ENCODE data around the gene PNPLA3.

PNPLA3 gene

DNA sequence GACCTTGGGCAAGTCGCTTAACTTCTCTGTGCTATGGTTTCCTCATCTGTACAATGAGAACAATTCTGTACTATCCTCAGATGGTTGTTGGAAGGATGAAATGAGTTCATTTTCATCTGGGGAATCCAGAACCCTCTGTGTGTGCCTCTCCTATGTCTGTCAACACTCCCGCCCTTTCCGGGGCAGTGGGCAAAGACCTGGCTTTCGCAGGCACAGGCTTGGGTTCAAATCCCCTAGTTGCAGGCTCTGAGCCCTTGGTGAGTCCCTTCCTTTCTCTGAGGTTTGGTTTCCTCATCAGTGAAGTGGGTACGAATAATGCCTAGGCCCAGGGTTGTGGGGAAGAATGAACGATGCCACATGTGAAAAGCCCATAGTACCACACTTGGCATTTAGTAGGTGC, 37.8 kb upstream of the PNPLA3 start:
- H3K4me3 ChIP-seq (replicated peaks; ENCODE audit: low read depth, low read length) = no peak overlapping the region
- TF ChIP-seq, protein P1, sequence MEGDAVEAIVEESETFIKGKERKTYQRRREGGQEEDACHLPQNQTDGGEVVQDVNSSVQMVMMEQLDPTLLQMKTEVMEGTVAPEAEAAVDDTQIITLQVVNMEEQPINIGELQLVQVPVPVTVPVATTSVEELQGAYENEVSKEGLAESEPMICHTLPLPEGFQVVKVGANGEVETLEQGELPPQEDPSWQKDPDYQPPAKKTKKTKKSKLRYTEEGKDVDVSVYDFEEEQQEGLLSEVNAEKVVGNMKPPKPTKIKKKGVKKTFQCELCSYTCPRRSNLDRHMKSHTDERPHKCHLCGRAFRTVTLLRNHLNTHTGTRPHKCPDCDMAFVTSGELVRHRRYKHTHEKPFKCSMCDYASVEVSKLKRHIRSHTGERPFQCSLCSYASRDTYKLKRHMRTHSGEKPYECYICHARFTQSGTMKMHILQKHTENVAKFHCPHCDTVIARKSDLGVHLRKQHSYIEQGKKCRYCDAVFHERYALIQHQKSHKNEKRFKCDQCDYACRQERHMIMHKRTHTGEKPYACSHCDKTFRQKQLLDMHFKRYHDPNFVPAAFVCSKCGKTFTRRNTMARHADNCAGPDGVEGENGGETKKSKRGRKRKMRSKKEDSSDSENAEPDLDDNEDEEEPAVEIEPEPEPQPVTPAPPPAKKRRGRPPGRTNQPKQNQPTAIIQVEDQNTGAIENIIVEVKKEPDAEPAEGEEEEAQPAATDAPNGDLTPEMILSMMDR (IDR thresholded peaks at IDR 0.05; ENCODE audit: low read length, missing control alignments) = no peak
- no peak for DNase-seq (ENCODE audit: low read depth)

DNA sequence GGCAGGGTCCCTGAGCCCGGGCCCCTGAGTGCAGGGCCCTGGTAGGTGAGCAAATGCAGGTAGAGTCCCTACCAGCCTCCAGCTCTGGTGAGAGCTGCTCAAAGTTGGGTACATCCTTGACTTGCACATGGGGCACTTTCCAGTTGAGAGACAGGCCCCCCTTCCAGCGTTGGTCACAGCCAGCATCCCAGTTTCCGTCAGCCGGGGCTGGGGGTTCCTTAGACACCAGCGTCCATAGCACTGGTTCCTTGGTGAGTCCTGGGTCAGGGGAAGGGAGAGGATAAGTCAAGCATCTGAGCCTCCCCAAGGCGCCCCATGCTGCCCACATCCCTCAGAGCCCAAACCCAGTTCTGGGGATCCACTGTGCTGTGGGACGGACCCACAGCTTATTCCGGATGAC, 37.4 kb upstream of the PNPLA3 start:
- TF ChIP-seq, protein P1 (IDR thresholded peaks at IDR 0.05; ENCODE audit: low read length, missing control alignments) = no peak
- DNase-seq (ENCODE audit: low read depth) = no peak
- H3K4me3 ChIP-seq (replicated peaks; ENCODE audit: low read depth, low read length) = no peak overlapping the region

DNA sequence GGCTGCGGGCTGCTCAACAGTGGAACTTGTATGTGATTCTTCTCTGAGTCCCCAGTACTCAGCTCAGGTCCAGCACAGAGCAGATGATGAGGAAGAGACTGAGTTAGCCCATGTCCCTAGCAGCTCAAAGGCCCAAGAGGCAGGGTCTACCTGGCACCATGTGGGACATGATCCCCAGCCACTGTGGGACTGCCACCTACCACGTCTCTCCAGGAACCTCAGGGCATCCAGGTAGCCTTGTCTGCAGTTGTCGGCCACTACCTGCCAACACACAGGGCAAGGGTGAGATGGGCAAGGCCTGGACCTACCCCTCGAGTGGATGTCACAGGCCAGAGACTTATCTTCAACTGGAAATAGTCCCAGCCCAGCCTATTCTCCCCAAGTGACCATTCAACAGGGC, 36.2 kb upstream of the PNPLA3 start:
- TF ChIP-seq, protein P1 (IDR thresholded peaks at IDR 0.05; ENCODE audit: low read length, missing control alignments) = no peak
- H3K4me3 ChIP-seq (replicated peaks; ENCODE audit: low read depth, low read length) = no peak overlapping the region
- no peak for DNase-seq (ENCODE audit: low read depth)

DNA sequence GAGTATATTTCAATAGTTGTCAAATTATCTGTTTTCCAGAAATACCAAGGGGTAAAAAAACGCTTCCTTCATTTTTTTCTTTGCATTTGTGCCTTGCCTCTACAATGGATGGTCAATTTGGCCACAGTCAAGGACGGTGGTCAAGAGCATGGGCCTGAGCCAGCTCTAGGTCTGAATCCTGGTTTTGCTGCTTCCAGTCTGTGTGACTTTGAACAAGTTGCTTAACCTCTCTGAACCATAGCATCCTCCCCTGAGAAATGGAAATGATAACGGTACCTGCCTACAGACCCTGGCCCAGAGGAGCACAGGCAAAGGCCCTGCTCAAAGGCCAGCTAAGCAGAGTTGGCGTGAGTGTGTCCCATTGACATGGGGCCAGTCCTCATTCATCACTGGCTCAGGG, 34.9 kb upstream of the PNPLA3 start:
- no peak overlapping the region for H3K4me3 ChIP-seq (replicated peaks; ENCODE audit: low read depth, low read length)
- TF ChIP-seq, protein P1 (IDR thresholded peaks at IDR 0.05; ENCODE audit: low read length, missing control alignments) = no peak
- no peak for DNase-seq (ENCODE audit: low read depth)

DNA sequence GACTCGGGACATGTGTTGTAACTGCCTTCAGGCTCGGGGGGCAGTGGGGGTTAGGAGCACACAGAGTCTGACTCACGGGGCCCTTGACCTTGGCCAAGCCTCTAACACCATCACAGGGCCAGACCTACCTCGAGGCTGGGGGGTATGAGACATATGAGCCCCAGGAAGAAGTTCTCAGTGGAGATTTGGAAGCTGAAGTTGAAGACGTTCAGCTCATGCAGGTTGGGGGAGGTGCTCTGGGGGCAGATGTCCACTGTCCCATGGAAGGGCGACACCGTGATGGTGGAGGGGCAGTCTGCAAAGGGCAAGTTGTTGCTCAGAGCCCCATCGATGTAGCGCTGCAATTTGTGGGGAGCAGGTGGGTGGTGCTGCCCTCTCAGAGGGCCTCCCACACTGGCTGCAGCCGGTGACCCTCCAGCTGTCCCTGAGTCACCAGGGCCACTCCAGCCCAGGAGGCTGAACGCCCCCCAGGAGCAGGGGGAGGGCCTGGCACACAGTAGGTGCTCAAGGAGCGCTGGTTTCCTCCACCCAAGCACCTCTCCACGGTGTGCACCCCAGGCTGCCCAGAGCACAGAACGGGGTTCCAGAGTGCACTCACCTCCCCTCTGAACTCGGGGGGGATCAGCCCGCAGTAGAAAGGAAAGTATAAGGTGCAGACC, 34.3 kb upstream of the PNPLA3 start:
- no peak for DNase-seq (ENCODE audit: low read depth)
- H3K4me3 ChIP-seq (replicated peaks; ENCODE audit: low read depth, low read length) = no peak overlapping the region
- TF ChIP-seq, protein P1 (IDR thresholded peaks at IDR 0.05; ENCODE audit: low read length, missing control alignments) = no peak

DNA sequence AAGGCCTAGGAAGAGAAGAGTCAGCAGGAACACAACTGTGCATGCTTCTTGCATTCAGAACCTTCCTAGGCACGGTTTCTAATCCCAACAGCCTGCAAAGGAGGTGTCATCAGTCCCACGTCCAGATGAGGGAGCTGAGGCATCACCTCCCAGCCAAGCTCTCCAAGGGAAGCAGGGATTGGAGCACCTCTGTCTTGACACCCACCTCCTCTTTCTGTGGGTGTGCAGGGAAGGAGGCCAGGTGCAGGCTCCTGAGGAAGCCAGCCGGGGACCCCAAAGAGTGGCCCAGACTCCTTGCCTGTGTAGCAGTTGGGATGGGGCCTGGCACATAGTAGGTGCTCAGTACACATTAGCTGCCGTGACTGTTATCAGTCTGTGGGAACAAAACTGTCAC, 33.7 kb upstream of the PNPLA3 start:
- TF ChIP-seq, protein P1 (IDR thresholded peaks at IDR 0.05; ENCODE audit: low read length, missing control alignments) = no peak
- DNase-seq (ENCODE audit: low read depth) = peak; percentile 28
- H3K4me3 ChIP-seq (replicated peaks; ENCODE audit: low read depth, low read length) = no peak overlapping the region

DNA sequence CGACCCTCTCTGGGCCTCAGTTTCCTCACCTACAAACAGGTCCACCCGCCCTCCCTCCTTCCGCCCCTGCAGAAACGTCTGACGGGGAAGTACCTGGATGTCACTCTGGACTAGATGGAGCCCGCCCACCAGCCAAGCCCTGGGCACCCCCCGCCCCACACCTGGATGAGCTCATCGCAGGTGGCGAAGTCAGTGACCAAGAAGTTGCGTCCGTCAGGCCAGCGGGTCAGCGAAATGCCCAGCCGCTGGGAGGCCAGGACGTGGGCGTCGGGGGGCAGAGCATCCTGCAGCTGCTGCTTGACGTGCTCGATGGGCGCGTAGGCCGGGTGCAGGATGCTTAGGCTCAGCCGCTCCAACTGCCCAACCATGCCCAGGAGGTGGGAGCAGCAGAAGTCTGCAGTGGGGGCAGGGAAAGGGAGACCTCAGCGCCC, 32.7 kb upstream of the PNPLA3 start:
- DNase-seq (ENCODE audit: low read depth) = no peak
- H3K4me3 ChIP-seq (replicated peaks; ENCODE audit: low read depth, low read length) = no peak overlapping the region
- TF ChIP-seq, protein P1 (IDR thresholded peaks at IDR 0.05; ENCODE audit: low read length, missing control alignments) = no peak
